CD4-positive, alpha-beta memory T cell (primary cell): ENCODE results near the gene LDB3. TPM values are rescaled to one million over a fixed set of nuclear protein-coding genes. Genes with fewer than 3 reads are reported as not detected.

Experiments
- CTCF ChIA-PET: fragments of 350-600 bp; sonication (Branson Sonifier 250); formaldehyde crosslinking; loops from one replicate; lab custom pipeline; 2021; ENCODE audit warnings: inconsistent platforms; ENCODE audit not compliant: partially characterized antibody; lab: Charles Lee
- POLR2A ChIA-PET: fragments of 350-600 bp; sonication (Branson Sonifier 250); formaldehyde crosslinking; loops from one replicate; lab custom pipeline; 2021; ENCODE audit not compliant: partially characterized antibody; lab: Charles Lee
- DNase-seq, 5 donors: peaks; one replicate each; pipeline versions ENCODE4 v3.0.0 to v3.0.0-alpha.2; 2020 to 2022; ENCODE audit warnings: mixed read lengths in 1 of 5
- H3K27ac ChIP-seq: one replicate; pipeline ENCODE4 v1.7.0; 2013; ENCODE audit warnings: low read depth, low read length
- H3K27me3 ChIP-seq: 2 replicates; pipeline ENCODE4 v1.7.0; 2013; ENCODE audit warnings: mild to moderate bottlenecking, low read length, moderate library complexity; ENCODE audit not compliant: insufficient read depth
- H3K36me3 ChIP-seq: 2 replicates; pipeline ENCODE4 v1.7.0; 2013; ENCODE audit warnings: mild to moderate bottlenecking, low read length, moderate library complexity; ENCODE audit not compliant: insufficient read depth
- H3K4me1 ChIP-seq: 2 replicates; pipeline ENCODE4 v1.7.0; 2013; ENCODE audit warnings: mild to moderate bottlenecking, low read length, moderate library complexity; ENCODE audit not compliant: insufficient read depth
- H3K4me3 ChIP-seq, 2 donors: one replicate each; pipeline ENCODE4 v1.7.0; 2013; ENCODE audit warnings: low read length in 2 of 2, mild to moderate bottlenecking in 1 of 2
- H3K9me3 ChIP-seq, 2 donors: one replicate each; pipeline ENCODE4 v1.7.0; 2013; ENCODE audit warnings: low read length in 2 of 2, control low read depth in 1 of 2; ENCODE audit not compliant: control insufficient read depth in 1 of 2
- H3K27ac Mint-ChIP-seq, 7 donors: one replicate each; pipeline ENCODE4 v1.8.0; 2020 to 2021; ENCODE audit warnings: mixed read lengths in 7 of 7, mild to moderate bottlenecking in 6 of 7, inconsistent platforms in 3 of 7, moderate library complexity in 3 of 7
- H3K27me3 Mint-ChIP-seq, 2 donors: one replicate each; pipeline ENCODE4 v1.8.0; 2020 to 2021; ENCODE audit warnings: mixed read lengths in 2 of 2
- H3K36me3 Mint-ChIP-seq, 2 donors: one replicate each; pipeline ENCODE4 v1.8.0; 2020 to 2021; ENCODE audit warnings: mixed read lengths in 2 of 2, inconsistent platforms in 1 of 2, mild to moderate bottlenecking in 1 of 2
- H3K4me1 Mint-ChIP-seq, 4 donors: one replicate each; pipeline ENCODE4 v1.8.0; 2020 to 2021; ENCODE audit warnings: mixed read lengths in 4 of 4, mild to moderate bottlenecking in 1 of 4
- H3K4me3 Mint-ChIP-seq, 8 donors: one replicate each; pipeline ENCODE4 v1.8.0; 2020 to 2021; ENCODE audit warnings: mixed read lengths in 8 of 8, mild to moderate bottlenecking in 7 of 8, moderate library complexity in 6 of 8, inconsistent platforms in 3 of 8
- H3K9me3 Mint-ChIP-seq, 8 donors: one replicate each; pipeline ENCODE4 v1.8.0; 2020 to 2021; ENCODE audit warnings: mixed read lengths in 8 of 8, mild to moderate bottlenecking in 5 of 8, inconsistent platforms in 3 of 8, moderate library complexity in 1 of 8
- intact Hi-C: fragments of 100-400 bp; cut with micrococcal nuclease; formaldehyde crosslinking; loops from one replicate; pipeline ENCODE4 v1.15.1; 2023
- polyA plus RNA-seq, 2 donors: library from polyadenylated mRNA; unstranded; fragments of 300-500 nt; fragmentation: Illumina TruSeq; gene quantifications; one replicate each; pipeline ENCODE4 v1.2.3, GENCODE V29; 2021
- total RNA-seq, 2 experiments: library from RNA; stranded (reverse); gene quantifications; one replicate each; pipeline ENCODE4 v1.2.3, GENCODE V29; 2021

LDB3 gene
- total and polyA plus RNA-seq, 4 experiments from 2014 or later = 0.08 TPM; not detected in 3

- no peak overlapping the region for H3K4me3 Mint-ChIP-seq
- H3K4me1 Mint-ChIP-seq = no peaks in the 10 kb centered on the region
- no peaks in the 10 kb centered on the region for H3K9me3 Mint-ChIP-seq
- H3K4me1 ChIP-seq = no peaks in the 10 kb centered on the region
- H3K36me3 Mint-ChIP-seq = no peaks in the 10 kb centered on the region
- peaks cover 0 to 2% of the 10 kb centered on the region in 2 donors for H3K27me3 Mint-ChIP-seq
- no peaks in the 10 kb centered on the region for H3K9me3 ChIP-seq
- H3K36me3 ChIP-seq = no peaks in the 10 kb centered on the region
- ChIA-PET POLR2A (no interaction called here), CTCF (no interaction called here)
- H3K27ac ChIP-seq = no peak overlapping the region
- intact Hi-C loops = no loop called here
- peak in 1 of 5 donors; percentile 28 for DNase-seq
- no peak overlapping the region for H3K4me3 ChIP-seq
- H3K27me3 ChIP-seq = no peaks in the 10 kb centered on the region
- H3K27ac Mint-ChIP-seq = no peak overlapping the region
These were observed 5.9 kb upstream of the LDB3 start for GRCh38 chr10:86662186-86663045.

- Mint-ChIP-seq H3K4me1 (no peaks in the 10 kb centered on the region), H3K36me3 (no peaks in the 10 kb centered on the region), H3K27me3 (peaks cover 0 to 2% of the 10 kb centered on the region in 2 donors), H3K9me3 (no peaks in the 10 kb centered on the region), H3K4me3 (no peak overlapping the region), H3K27ac (no peak overlapping the region)
- ChIA-PET CTCF (no interaction called here), POLR2A (no interaction called here)
- no peaks in the 10 kb centered on the region for H3K36me3 ChIP-seq
- no peaks in the 10 kb centered on the region for H3K4me1 ChIP-seq
- H3K9me3 ChIP-seq = no peaks in the 10 kb centered on the region
- H3K4me3 ChIP-seq = no peak overlapping the region
- intact Hi-C loops = no loop called here
- H3K27me3 ChIP-seq = no peaks in the 10 kb centered on the region
- DNase-seq = peak in 1 of 5 donors; percentile 21
- H3K27ac ChIP-seq = no peak overlapping the region
These were observed 5.3 kb upstream of the LDB3 start for GRCh38 chr10:86663046-86663345.

GRCh38 chr10:86663576-86664339 lies 4.6 kb upstream of the LDB3 start:
- Histone ChIP-seq H3K4me1 (no peaks in the 10 kb centered on the region), H3K27me3 (no peaks in the 10 kb centered on the region), H3K36me3 (no peaks in the 10 kb centered on the region), H3K9me3 (no peaks in the 10 kb centered on the region), H3K27ac (no peak overlapping the region), H3K4me3 (no peak overlapping the region)
- Mint-ChIP-seq H3K27me3 (peaks cover 0 to 2% of the 10 kb centered on the region in 2 donors), H3K27ac (no peak overlapping the region), H3K4me1 (no peaks in the 10 kb centered on the region), H3K9me3 (no peaks in the 10 kb centered on the region), H3K36me3 (no peaks in the 10 kb centered on the region), H3K4me3 (no peak overlapping the region)
- CTCF ChIA-PET = no interaction called here
- intact Hi-C loops = no loop called here
- POLR2A ChIA-PET = interaction anchor here (0.6 kb wide), 1 partner anchor 11 kb away, joined by 3 read pairs; no protein-coding TSS in a partner anchor
- peak in 1 of 5 donors; percentile 29 for DNase-seq

GRCh38 chr10:86664341-86665217 lies 3.7 kb upstream of the LDB3 start:
- H3K4me3 Mint-ChIP-seq = no peak overlapping the region
- H3K27me3 Mint-ChIP-seq = peaks cover 0 to 2% of the 10 kb centered on the region in 2 donors
- H3K36me3 Mint-ChIP-seq = no peaks in the 10 kb centered on the region
- no peak overlapping the region for H3K27ac Mint-ChIP-seq
- Histone ChIP-seq H3K36me3 (no peaks in the 10 kb centered on the region), H3K27me3 (no peaks in the 10 kb centered on the region), H3K4me1 (no peaks in the 10 kb centered on the region), H3K4me3 (no peak overlapping the region), H3K9me3 (no peaks in the 10 kb centered on the region), H3K27ac (no peak overlapping the region)
- ChIA-PET CTCF (no interaction called here), POLR2A (interaction anchor here (0.6 kb wide), 1 partner anchor 10 kb away, joined by 3 read pairs; no protein-coding TSS in a partner anchor)
- DNase-seq = peak in 1 of 5 donors; percentile 24
- H3K4me1 Mint-ChIP-seq = no peaks in the 10 kb centered on the region
- H3K9me3 Mint-ChIP-seq = no peaks in the 10 kb centered on the region
- intact Hi-C loops = no loop called here

- peak in 1 of 5 donors; percentile 31 for DNase-seq
- Histone ChIP-seq H3K9me3 (no peaks in the 10 kb centered on the region), H3K27me3 (no peaks in the 10 kb centered on the region), H3K27ac (no peak overlapping the region), H3K4me3 (no peak overlapping the region), H3K36me3 (no peaks in the 10 kb centered on the region), H3K4me1 (no peaks in the 10 kb centered on the region)
- CTCF ChIA-PET = no interaction called here
- POLR2A ChIA-PET = no interaction called here
- intact Hi-C loops = no loop called here
- H3K27me3 Mint-ChIP-seq = peaks cover 0 to 2% of the 10 kb centered on the region in 2 donors
- no peaks in the 10 kb centered on the region for H3K4me1 Mint-ChIP-seq
- no peaks in the 10 kb centered on the region for H3K36me3 Mint-ChIP-seq
- H3K27ac Mint-ChIP-seq = no peak overlapping the region
- H3K4me3 Mint-ChIP-seq = no peak overlapping the region
- H3K9me3 Mint-ChIP-seq = no peaks in the 10 kb centered on the region
These were observed 3.1 kb upstream of the LDB3 start for GRCh38 chr10:86665218-86665607.

- Histone ChIP-seq H3K4me1 (no peaks in the 10 kb centered on the region), H3K4me3 (no peak overlapping the region), H3K27ac (no peak overlapping the region), H3K36me3 (no peaks in the 10 kb centered on the region), H3K27me3 (no peaks in the 10 kb centered on the region), H3K9me3 (no peaks in the 10 kb centered on the region)
- Mint-ChIP-seq H3K27ac (no peak overlapping the region), H3K36me3 (no peaks in the 10 kb centered on the region), H3K4me3 (no peak overlapping the region), H3K4me1 (no peaks in the 10 kb centered on the region), H3K9me3 (no peaks in the 10 kb centered on the region), H3K27me3 (peaks cover 0 to 2% of the 10 kb centered on the region in 2 donors)
- ChIA-PET POLR2A (no interaction called here), CTCF (no interaction called here)
- intact Hi-C loops = no loop called here
- DNase-seq = peak in 1 of 5 donors; percentile 5
These were observed 2.4 kb upstream of the LDB3 start for GRCh38 chr10:86665868-86666267.

GRCh38 chr10:86666538-86666937 lies 1.8 kb upstream of the LDB3 start:
- Mint-ChIP-seq H3K4me1 (no peaks in the 10 kb centered on the region), H3K4me3 (no peak overlapping the region), H3K27ac (no peak overlapping the region), H3K27me3 (peaks cover 0 to 2% of the 10 kb centered on the region in 2 donors), H3K36me3 (no peaks in the 10 kb centered on the region), H3K9me3 (no peaks in the 10 kb centered on the region)
- intact Hi-C loops = no loop called here
- Histone ChIP-seq H3K9me3 (no peaks in the 10 kb centered on the region), H3K4me1 (no peaks in the 10 kb centered on the region), H3K27me3 (no peaks in the 10 kb centered on the region), H3K36me3 (no peaks in the 10 kb centered on the region), H3K4me3 (no peak overlapping the region), H3K27ac (no peak overlapping the region)
- DNase-seq = peak in 1 of 5 donors; percentile 7
- CTCF ChIA-PET = no interaction called here
- POLR2A ChIA-PET = no interaction called here
